WTC11 (cell line): ENCODE results near the gene TMEM121B. TPM values are rescaled to one million over a fixed set of nuclear protein-coding genes. Genes with fewer than 3 reads are reported as not detected.

ENCODE experiments used
- ATAC-seq: fragments of 200-7000 bp; cut with Tn5 transposase; 2 replicates; pipeline ENCODE4 v1.10.0; 2021; ENCODE audit warnings: mild to moderate bottlenecking, moderate library complexity
- CTCF ChIA-PET: fragments of 300-600 bp; sonication (Branson Sonifier 250); formaldehyde crosslinking; loops from one replicate; lab custom pipeline; 2021; ENCODE audit warnings: antibody characterized with exemption; lab: Charles Lee
- POLR2A ChIA-PET: fragments of 350-600 bp; sonication (Branson Sonifier 250); formaldehyde crosslinking; loops from one replicate; lab custom pipeline; 2021; ENCODE audit warnings: antibody characterized with exemption; lab: Charles Lee
- DNase-seq: peaks from one replicate; pipeline ENCODE4 v3.0.0; 2021; ENCODE audit warnings: low spot score
- H3K27ac Mint-ChIP-seq: 2 replicates; pipeline ENCODE4 v1.8.0; 2021; ENCODE audit warnings: mixed read lengths
- H3K27me3 Mint-ChIP-seq: 2 replicates; pipeline ENCODE4 v1.8.0; 2021; ENCODE audit warnings: low read depth, mild to moderate bottlenecking, moderate library complexity, mixed read lengths
- H3K36me3 Mint-ChIP-seq: 2 replicates; pipeline ENCODE4 v1.8.0; 2021; ENCODE audit warnings: mixed read lengths
- H3K4me1 Mint-ChIP-seq: 2 replicates; pipeline ENCODE4 v1.8.0; 2022; ENCODE audit warnings: mixed read lengths
- H3K4me3 Mint-ChIP-seq: 2 replicates; pipeline ENCODE4 v1.8.0; 2021; ENCODE audit warnings: mild to moderate bottlenecking, moderate library complexity, mixed read lengths
- H3K9me3 Mint-ChIP-seq: 2 replicates; pipeline ENCODE4 v1.8.0; 2021; ENCODE audit warnings: mixed read lengths
- JUN ChIP-seq: sonication (generic); formaldehyde crosslinking; IDR thresholded peaks from 2 replicates; pipeline ENCODE4 v1.8.0; 2023; ENCODE audit warnings: mild to moderate bottlenecking, missing genetic modification reagents
- NFE2L1 ChIP-seq: sonication (generic); formaldehyde crosslinking; IDR thresholded peaks from 2 replicates; pipeline ENCODE4 v1.8.1; 2023; ENCODE audit warnings: missing genetic modification reagents
- SP1 ChIP-seq: sonication (generic); formaldehyde crosslinking; conservative IDR thresholded peaks from 2 replicates; pipeline ENCODE4 v1.8.1; 2022; ENCODE audit warnings: missing genetic modification reagents
- ZNF263 ChIP-seq: sonication (generic); formaldehyde crosslinking; IDR thresholded peaks from 2 replicates; pipeline ENCODE4 v1.8.1; 2022; ENCODE audit warnings: low read depth, mild to moderate bottlenecking, moderate library complexity, missing genetic modification reagents
- ZNF423 ChIP-seq: fragments of 250-450 bp; sonication (Bioruptor Pico); IDR thresholded peaks from 2 replicates; pipeline ENCODE4 v2.1.2; 2022; ENCODE audit warnings: mild to moderate bottlenecking, moderate library complexity
- total RNA-seq: library from RNA; stranded (reverse); gene quantifications from 3 replicates; pipeline ENCODE4 v1.2.3, GENCODE V29; 2021
- TF ChIP-seq, protein P1 (sequence below): sonication (generic); formaldehyde crosslinking; IDR thresholded peaks from 2 replicates; pipeline ENCODE4 v1.8.1; 2023; ENCODE audit warnings: mild to moderate bottlenecking, moderate library complexity, missing genetic modification reagents
- TF ChIP-seq, protein P2 (sequence below): sonication (generic); formaldehyde crosslinking; IDR thresholded peaks from 2 replicates; pipeline ENCODE4 v1.8.1; 2022; ENCODE audit warnings: low read depth, mild to moderate bottlenecking, moderate library complexity, missing genetic modification reagents, borderline replicate concordance
- TF ChIP-seq, protein P3 (sequence below): sonication (generic); formaldehyde crosslinking; IDR thresholded peaks from 2 replicates; pipeline ENCODE4 v1.8.0; 2022; ENCODE audit warnings: mild to moderate bottlenecking, missing genetic modification reagents
- TF ChIP-seq, protein P4 (sequence below): sonication (generic); formaldehyde crosslinking; IDR thresholded peaks from 2 replicates; pipeline ENCODE4 v1.8.0; 2023; ENCODE audit warnings: missing genetic modification reagents, mild to moderate bottlenecking, borderline replicate concordance
- TF ChIP-seq, protein P5 (sequence below): sonication (generic); formaldehyde crosslinking; IDR thresholded peaks from 2 replicates; pipeline ENCODE4 v1.8.0; 2022; ENCODE audit warnings: mild to moderate bottlenecking, missing genetic modification reagents
- TF ChIP-seq, protein P6 (sequence below): sonication (generic); formaldehyde crosslinking; IDR thresholded peaks from 2 replicates; pipeline ENCODE4 v1.8.1; 2022; ENCODE audit warnings: mild to moderate bottlenecking, moderate library complexity, missing genetic modification reagents
- TF ChIP-seq, protein P7 (sequence below): sonication (generic); formaldehyde crosslinking; IDR thresholded peaks from 2 replicates; pipeline ENCODE4 v1.8.0; 2023; ENCODE audit warnings: missing genetic modification reagents
- TF ChIP-seq, protein P8 (sequence below): fragments of 250-450 bp; sonication (Bioruptor Pico); IDR thresholded peaks from 2 replicates; pipeline ENCODE4 v2.1.2; 2022; ENCODE audit warnings: mild to moderate bottlenecking, moderate library complexity

TMEM121B gene
- total RNA-seq, 1 experiment from 2014 or later: 7.5 TPM

DNA sequence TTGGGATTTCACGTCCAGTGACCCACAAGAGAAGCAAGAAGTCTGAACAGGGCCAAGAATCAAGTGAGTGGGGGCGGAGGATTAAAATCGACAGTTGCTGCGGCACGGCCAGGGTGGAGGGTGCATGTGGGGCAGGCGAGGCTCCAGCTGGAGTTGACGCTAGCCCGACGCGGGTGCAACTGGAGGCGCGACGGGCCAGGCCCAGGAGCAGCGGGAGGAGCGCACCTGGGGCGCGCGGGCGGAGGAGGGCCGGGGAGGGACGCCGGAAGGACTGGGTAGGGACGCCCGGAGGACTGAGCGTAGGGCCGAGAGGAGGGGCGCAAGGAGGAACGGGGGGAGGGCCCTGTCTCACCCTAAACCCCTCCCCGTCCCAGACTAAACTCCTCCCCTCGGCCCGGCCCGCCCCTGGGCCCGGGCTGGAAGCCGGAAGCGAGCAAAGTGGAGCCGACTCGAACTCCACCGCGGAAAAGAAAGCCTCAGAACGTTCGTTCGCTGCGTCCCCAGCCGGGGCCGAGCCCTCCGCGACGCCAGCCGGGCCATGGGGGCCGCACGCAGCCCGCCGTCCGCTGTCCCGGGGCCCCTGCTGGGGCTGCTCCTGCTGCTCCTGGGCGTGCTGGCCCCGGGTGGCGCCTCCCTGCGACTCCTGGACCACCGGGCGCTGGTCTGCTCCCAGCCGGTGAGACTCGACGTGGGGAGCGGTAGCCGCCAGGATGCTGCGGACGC is 36.4 kb downstream of the TMEM121B start, which contains the start of gene IL17RA:
TSS of gene IL17RA (plus strand) at position 447 of the 723 bp plus-strand sequence. CDS start at position 539, 92 bp downstream.
- peak; percentile 99 for ATAC-seq
- Mint-ChIP-seq H3K4me1 (peaks cover 25% of the 10 kb centered on the region), H3K36me3 (no peaks in the 10 kb centered on the region)
- TF ChIP-seq, protein P1, sequence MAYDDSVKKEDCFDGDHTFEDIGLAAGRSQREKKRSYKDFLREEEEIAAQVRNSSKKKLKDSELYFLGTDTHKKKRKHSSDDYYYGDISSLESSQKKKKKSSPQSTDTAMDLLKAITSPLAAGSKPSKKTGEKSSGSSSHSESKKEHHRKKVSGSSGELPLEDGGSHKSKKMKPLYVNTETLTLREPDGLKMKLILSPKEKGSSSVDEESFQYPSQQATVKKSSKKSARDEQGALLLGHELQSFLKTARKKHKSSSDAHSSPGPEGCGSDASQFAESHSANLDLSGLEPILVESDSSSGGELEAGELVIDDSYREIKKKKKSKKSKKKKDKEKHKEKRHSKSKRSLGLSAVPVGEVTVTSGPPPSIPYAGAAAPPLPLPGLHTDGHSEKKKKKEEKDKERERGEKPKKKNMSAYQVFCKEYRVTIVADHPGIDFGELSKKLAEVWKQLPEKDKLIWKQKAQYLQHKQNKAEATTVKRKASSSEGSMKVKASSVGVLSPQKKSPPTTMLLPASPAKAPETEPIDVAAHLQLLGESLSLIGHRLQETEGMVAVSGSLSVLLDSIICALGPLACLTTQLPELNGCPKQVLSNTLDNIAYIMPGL: peak; percentile 44
- TF ChIP-seq NFE2L1 (CRISPR knock-in tag): 0 out of 2 replicates have a peak, but pooled peaks have one; percentile 40
- peak; percentile 78; the same call in 1 of the 2 replicates for TF ChIP-seq ZNF263 (CRISPR knock-in tag)
- TF ChIP-seq JUN: no peak
- TF ChIP-seq, protein P2, sequence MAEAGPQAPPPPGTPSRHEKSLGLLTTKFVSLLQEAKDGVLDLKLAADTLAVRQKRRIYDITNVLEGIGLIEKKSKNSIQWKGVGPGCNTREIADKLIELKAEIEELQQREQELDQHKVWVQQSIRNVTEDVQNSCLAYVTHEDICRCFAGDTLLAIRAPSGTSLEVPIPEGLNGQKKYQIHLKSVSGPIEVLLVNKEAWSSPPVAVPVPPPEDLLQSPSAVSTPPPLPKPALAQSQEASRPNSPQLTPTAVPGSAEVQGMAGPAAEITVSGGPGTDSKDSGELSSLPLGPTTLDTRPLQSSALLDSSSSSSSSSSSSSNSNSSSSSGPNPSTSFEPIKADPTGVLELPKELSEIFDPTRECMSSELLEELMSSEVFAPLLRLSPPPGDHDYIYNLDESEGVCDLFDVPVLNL (CRISPR knock-in tag): no peak
- TF ChIP-seq, protein P3, sequence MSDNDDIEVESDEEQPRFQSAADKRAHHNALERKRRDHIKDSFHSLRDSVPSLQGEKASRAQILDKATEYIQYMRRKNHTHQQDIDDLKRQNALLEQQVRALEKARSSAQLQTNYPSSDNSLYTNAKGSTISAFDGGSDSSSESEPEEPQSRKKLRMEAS: peak; percentile 73
- TF ChIP-seq, protein P4, sequence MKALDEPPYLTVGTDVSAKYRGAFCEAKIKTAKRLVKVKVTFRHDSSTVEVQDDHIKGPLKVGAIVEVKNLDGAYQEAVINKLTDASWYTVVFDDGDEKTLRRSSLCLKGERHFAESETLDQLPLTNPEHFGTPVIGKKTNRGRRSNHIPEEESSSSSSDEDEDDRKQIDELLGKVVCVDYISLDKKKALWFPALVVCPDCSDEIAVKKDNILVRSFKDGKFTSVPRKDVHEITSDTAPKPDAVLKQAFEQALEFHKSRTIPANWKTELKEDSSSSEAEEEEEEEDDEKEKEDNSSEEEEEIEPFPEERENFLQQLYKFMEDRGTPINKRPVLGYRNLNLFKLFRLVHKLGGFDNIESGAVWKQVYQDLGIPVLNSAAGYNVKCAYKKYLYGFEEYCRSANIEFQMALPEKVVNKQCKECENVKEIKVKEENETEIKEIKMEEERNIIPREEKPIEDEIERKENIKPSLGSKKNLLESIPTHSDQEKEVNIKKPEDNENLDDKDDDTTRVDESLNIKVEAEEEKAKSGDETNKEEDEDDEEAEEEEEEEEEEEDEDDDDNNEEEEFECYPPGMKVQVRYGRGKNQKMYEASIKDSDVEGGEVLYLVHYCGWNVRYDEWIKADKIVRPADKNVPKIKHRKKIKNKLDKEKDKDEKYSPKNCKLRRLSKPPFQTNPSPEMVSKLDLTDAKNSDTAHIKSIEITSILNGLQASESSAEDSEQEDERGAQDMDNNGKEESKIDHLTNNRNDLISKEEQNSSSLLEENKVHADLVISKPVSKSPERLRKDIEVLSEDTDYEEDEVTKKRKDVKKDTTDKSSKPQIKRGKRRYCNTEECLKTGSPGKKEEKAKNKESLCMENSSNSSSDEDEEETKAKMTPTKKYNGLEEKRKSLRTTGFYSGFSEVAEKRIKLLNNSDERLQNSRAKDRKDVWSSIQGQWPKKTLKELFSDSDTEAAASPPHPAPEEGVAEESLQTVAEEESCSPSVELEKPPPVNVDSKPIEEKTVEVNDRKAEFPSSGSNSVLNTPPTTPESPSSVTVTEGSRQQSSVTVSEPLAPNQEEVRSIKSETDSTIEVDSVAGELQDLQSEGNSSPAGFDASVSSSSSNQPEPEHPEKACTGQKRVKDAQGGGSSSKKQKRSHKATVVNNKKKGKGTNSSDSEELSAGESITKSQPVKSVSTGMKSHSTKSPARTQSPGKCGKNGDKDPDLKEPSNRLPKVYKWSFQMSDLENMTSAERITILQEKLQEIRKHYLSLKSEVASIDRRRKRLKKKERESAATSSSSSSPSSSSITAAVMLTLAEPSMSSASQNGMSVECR (CRISPR knock-in tag): 0 out of 2 replicates have a peak, but pooled peaks have one; percentile 18
- peak; percentile 65; the same call in 1 of the 2 replicates for TF ChIP-seq SP1
- TF ChIP-seq, protein P5, sequence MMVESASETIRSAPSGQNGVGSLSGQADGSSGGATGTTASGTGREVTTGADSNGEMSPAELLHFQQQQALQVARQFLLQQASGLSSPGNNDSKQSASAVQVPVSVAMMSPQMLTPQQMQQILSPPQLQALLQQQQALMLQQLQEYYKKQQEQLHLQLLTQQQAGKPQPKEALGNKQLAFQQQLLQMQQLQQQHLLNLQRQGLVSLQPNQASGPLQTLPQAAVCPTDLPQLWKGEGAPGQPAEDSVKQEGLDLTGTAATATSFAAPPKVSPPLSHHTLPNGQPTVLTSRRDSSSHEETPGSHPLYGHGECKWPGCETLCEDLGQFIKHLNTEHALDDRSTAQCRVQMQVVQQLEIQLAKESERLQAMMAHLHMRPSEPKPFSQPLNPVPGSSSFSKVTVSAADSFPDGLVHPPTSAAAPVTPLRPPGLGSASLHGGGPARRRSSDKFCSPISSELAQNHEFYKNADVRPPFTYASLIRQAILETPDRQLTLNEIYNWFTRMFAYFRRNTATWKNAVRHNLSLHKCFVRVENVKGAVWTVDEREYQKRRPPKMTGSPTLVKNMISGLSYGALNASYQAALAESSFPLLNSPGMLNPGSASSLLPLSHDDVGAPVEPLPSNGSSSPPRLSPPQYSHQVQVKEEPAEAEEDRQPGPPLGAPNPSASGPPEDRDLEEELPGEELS (CRISPR knock-in tag): 0 out of 2 replicates have a peak, but pooled peaks have one; percentile 69
- TF ChIP-seq, protein P6, sequence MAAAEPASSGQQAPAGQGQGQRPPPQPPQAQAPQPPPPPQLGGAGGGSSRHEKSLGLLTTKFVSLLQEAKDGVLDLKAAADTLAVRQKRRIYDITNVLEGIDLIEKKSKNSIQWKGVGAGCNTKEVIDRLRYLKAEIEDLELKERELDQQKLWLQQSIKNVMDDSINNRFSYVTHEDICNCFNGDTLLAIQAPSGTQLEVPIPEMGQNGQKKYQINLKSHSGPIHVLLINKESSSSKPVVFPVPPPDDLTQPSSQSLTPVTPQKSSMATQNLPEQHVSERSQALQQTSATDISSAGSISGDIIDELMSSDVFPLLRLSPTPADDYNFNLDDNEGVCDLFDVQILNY (CRISPR knock-in tag): no peak; the same call in 1 of the 2 replicates
- TF ChIP-seq, protein P7, sequence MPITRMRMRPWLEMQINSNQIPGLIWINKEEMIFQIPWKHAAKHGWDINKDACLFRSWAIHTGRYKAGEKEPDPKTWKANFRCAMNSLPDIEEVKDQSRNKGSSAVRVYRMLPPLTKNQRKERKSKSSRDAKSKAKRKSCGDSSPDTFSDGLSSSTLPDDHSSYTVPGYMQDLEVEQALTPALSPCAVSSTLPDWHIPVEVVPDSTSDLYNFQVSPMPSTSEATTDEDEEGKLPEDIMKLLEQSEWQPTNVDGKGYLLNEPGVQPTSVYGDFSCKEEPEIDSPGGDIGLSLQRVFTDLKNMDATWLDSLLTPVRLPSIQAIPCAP (CRISPR knock-in tag): no peak
- TF ChIP-seq, protein P8, sequence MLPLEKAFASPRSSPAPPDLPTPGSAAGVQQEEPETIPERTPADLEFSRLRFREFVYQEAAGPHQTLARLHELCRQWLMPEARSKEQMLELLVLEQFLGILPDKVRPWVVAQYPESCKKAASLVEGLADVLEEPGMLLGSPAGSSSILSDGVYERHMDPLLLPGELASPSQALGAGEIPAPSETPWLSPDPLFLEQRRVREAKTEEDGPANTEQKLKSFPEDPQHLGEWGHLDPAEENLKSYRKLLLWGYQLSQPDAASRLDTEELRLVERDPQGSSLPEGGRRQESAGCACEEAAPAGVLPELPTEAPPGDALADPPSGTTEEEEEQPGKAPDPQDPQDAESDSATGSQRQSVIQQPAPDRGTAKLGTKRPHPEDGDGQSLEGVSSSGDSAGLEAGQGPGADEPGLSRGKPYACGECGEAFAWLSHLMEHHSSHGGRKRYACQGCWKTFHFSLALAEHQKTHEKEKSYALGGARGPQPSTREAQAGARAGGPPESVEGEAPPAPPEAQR (CRISPR knock-in tag): no peak
- peak; percentile 77; the same call in 1 of the 2 replicates for TF ChIP-seq ZNF423 (CRISPR knock-in tag)
- TF ChIP-seq, all 79 proteins: peak for 8
- peak; percentile 93 for DNase-seq
- POLR2A ChIA-PET: no interaction called here
- no peaks in the 10 kb centered on the region for H3K9me3 Mint-ChIP-seq
- H3K27me3 Mint-ChIP-seq: peaks cover 34% of the 10 kb centered on the region
- CTCF ChIA-PET: interaction anchor here (0.7 to 2.5 kb wide), 6 partner anchors 10 to 87 kb away, joined by 3 to 18 read pairs (median 4); no protein-coding TSS in a partner anchor
- H3K27ac Mint-ChIP-seq: no peak within 1 kb of the TSS
- H3K4me3 Mint-ChIP-seq: peak within 1 kb of the TSS; percentile 71
